ENCODE measurements around the gene SPG11.

DNA sequence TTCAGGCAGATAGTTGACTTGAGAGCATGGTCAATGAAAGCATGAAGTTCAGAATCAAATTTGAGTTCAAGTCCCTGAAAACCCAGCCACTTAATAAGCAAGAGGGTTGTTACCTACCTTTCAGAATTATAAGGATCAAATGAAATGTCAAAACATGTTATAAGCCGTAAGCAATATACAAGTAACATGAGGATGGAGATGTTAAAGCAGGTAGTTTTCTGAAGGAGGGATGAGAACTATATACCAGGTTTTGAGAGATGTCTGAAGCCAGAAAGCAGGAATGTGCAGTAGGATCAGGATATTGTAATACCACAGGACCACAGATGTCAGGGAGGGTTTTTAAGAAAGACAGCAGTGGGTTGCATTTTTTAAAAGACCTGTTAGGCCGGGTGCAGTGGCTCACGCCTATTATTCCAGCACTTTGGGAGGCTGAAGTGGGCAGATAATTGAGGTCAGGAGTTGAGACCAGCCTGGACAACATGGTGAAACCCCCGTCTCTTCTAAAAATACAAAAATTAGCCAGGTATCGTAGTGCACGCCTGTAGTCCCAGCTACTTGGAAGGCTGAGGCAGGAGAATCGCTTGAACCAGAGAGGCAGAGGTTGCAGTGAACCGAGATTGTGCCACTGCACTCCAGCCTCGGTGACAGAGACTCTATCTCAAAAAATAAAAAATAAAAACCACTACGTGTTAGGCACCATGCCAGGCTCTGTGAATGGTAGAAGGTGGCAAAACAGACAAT, 133.4 kb downstream of the SPG11 start:
- TF ChIP-seq, protein P1, sequence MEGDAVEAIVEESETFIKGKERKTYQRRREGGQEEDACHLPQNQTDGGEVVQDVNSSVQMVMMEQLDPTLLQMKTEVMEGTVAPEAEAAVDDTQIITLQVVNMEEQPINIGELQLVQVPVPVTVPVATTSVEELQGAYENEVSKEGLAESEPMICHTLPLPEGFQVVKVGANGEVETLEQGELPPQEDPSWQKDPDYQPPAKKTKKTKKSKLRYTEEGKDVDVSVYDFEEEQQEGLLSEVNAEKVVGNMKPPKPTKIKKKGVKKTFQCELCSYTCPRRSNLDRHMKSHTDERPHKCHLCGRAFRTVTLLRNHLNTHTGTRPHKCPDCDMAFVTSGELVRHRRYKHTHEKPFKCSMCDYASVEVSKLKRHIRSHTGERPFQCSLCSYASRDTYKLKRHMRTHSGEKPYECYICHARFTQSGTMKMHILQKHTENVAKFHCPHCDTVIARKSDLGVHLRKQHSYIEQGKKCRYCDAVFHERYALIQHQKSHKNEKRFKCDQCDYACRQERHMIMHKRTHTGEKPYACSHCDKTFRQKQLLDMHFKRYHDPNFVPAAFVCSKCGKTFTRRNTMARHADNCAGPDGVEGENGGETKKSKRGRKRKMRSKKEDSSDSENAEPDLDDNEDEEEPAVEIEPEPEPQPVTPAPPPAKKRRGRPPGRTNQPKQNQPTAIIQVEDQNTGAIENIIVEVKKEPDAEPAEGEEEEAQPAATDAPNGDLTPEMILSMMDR (IDR thresholded peaks at IDR 0.05): no peak
- no peak for TF ChIP-seq ZFX (IDR thresholded peaks at IDR 0.05; ENCODE audit: borderline replicate concordance)
